ENCODE results near the gene TSEN34.
"Not testable (repeated sequence)": the region's sequence is repeated elsewhere in the genome, so short reads cannot be mapped to it uniquely, and the experiment has no call there.

The TSEN34 gene

GRCh38 chr19:54209058-54209810 is 18.1 kb downstream of the TSEN34 start:
- no peak for DNase-seq (ENCODE audit: extremely low spot score)
- CTCF ChIA-PET: interaction anchor here (1.0 kb wide), 1 partner anchor 182 kb away, joined by 3 read pairs; no protein-coding TSS in a partner anchor
- POLR2A ChIA-PET: interaction anchor here (1.1 to 5.7 kb wide), 4 partner anchors 9 to 20 kb away, joined by 3 to 30 read pairs (median 8); partner anchors contain the start of genes MBOAT7, RPS9 and TSEN34
- TF ChIP-seq, protein P1, sequence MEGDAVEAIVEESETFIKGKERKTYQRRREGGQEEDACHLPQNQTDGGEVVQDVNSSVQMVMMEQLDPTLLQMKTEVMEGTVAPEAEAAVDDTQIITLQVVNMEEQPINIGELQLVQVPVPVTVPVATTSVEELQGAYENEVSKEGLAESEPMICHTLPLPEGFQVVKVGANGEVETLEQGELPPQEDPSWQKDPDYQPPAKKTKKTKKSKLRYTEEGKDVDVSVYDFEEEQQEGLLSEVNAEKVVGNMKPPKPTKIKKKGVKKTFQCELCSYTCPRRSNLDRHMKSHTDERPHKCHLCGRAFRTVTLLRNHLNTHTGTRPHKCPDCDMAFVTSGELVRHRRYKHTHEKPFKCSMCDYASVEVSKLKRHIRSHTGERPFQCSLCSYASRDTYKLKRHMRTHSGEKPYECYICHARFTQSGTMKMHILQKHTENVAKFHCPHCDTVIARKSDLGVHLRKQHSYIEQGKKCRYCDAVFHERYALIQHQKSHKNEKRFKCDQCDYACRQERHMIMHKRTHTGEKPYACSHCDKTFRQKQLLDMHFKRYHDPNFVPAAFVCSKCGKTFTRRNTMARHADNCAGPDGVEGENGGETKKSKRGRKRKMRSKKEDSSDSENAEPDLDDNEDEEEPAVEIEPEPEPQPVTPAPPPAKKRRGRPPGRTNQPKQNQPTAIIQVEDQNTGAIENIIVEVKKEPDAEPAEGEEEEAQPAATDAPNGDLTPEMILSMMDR (IDR thresholded peaks at IDR 0.05; ENCODE audit: control extremely low read depth, extremely low read depth, low read depth, missing control alignments): no peak

DNA sequence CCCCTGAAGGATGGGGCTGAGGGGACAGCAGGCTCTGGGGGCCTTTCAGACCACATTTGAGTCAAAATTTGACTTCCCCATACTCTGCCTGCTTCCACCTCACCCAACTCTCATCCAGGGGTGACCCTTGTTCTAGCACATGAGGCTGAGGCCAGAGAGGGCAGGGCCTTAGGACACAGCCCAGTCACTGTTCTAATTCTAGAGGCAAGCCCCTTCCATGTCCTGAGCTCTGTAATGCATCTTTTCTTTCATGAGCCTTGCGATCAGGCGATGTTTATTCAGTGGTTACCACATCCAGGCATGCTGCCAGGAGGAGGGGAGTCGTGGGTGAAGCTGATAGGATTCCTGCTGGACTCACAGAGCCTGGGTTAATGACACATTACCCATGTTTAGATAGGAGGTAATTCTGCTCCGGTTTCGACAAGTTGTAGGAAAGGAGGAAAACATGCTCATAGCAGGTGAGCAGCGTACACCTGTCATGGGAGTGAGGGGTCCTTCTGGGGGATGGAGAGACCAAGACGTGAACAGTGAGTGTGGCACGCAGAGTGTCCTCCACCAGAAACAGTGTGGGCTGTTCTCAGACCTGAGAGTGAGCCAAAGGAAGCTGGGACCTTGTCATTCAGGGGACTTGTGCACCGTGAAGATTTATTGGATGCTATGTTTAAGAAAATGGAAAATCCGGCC is 18.8 kb downstream of the TSEN34 start:
- ChIA-PET POLR2A (interaction anchor here (1.1 to 5.7 kb wide), 2 partner anchors 10 to 21 kb away, joined by 3 to 30 read pairs; partner anchors contain the start of genes MBOAT7 and RPS9), CTCF (interaction anchor here (1.6 kb wide), 1 partner anchor 21 kb away, joined by 4 read pairs; no protein-coding TSS in a partner anchor)
- DNase-seq (ENCODE audit: extremely low spot score): no peak
- TF ChIP-seq, protein P1 (IDR thresholded peaks at IDR 0.05; ENCODE audit: control extremely low read depth, extremely low read depth, low read depth, missing control alignments): no peak

GRCh38 chr19:54211235-54211634 is 20.1 kb downstream of the TSEN34 start:
- TF ChIP-seq, protein P1 (IDR thresholded peaks at IDR 0.05; ENCODE audit: control extremely low read depth, extremely low read depth, low read depth, missing control alignments): no peak

GRCh38 chr19:54214217-54214616 is 23.1 kb downstream of the TSEN34 start:
- CTCF ChIA-PET: interaction anchor here (1.0 kb wide), 1 partner anchor 12 kb away, joined by 3 read pairs; no protein-coding TSS in a partner anchor
- POLR2A ChIA-PET; DNase-seq (ENCODE audit: extremely low spot score): not testable (repeated sequence)

More at GRCh38 chr19:54211235-54211634, 20.1 kb downstream of the TSEN34 start:
- DNase-seq (ENCODE audit: extremely low spot score): no peak
- CTCF ChIA-PET: interaction anchor here (1.6 to 2.0 kb wide), 2 partner anchors 20 to 55 kb away, joined by 4 to 5 read pairs; no protein-coding TSS in a partner anchor
- POLR2A ChIA-PET: interaction anchor here (0.7 to 1.3 kb wide), 2 partner anchors 10 to 73 kb away, joined by 4 to 11 read pairs; partner anchors contain the start of gene RPS9

DNA sequence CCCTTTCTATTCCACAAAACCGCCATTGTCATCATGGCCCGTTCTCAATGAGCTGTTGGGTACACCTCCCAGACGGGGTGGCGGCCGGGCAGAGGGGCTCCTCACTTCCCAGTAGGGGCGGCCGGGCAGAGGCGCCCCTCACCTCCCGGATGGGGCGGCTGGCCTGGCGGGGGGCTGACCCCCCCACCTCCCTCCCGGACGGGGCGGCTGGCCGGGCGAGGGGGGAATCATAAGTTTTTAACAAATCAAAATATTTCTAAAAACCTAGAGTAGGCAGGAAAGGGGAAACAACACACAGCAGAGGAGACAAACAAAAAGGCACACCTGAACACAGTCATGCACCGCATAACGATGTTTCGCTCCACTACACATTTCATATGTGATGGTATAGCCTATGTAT is 23.6 kb downstream of the TSEN34 start:
- POLR2A ChIA-PET; DNase-seq (ENCODE audit: extremely low spot score): not testable (repeated sequence)
- CTCF ChIA-PET: interaction anchor here (1.0 kb wide), 1 partner anchor 12 kb away, joined by 3 read pairs; no protein-coding TSS in a partner anchor

DNA sequence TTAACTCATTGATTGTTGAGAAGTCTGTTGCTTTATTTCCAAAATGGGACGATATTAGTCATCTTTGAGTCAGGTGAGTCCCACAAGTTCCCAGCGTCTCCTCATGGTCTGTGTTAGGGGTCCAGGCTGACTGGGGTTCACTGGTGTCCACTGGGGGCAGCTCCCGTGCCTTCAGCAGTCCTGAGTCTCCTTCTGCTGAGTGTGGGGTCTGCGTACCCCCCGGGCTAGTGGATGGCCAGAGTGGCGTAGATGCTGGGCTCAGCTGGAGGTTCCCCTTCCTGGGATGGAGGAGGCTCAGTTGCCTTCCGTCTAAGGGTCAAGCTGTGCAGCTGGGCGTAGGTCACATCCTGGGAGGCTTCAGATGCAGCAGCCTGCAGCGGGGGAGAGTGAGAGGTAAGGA is 25.8 kb downstream of the TSEN34 start:
- POLR2A ChIA-PET: interaction anchor here (1.0 kb wide), 1 partner anchor 11 kb away, joined by 4 read pairs; no protein-coding TSS in a partner anchor

DNA sequence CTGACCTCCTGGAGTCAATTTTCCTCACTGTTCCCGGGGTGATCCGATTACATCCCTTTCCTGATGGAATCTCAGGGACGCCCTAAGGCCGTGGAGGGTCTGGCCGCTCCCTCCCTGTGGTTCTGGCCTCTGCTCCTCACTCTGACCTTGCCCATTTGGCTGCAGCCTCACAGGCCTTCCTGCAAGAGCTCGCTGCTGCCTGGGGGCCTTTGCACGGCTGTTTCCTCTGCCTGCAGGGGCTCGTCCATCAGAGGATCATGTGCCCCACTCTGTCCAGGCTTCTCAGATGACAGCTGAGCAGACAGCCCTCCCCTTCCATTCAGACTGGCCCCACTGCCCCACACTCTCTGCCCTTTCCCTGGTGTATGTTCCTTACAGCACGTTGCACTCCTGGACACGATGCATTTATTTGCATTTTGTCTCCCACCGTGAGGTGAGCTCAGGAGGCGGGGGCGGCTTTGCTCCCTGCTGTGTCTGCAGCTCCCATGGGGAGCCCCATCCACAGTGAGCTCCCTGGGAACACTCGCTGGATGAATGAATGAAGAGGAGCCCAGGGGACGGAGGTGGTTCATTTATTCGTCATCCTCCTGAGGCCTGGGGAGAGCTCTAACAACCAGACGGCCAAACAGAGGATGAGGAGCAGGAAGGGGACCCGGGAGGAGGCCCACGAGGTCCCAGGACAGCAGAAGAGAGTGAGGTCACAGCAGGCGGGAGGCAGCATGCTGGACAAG is 26.6 kb downstream of the TSEN34 start:
- POLR2A ChIA-PET: interaction anchor here (1.0 kb wide), 1 partner anchor 12 kb away, joined by 4 read pairs; no protein-coding TSS in a partner anchor
- DNase-seq (ENCODE audit: extremely low spot score); CTCF ChIA-PET: not testable (repeated sequence)

More for the DNA sequence above, 25.8 kb downstream of the TSEN34 start:
- DNase-seq (ENCODE audit: extremely low spot score): no peak
- TF ChIP-seq, protein P1 (IDR thresholded peaks at IDR 0.05; ENCODE audit: control extremely low read depth, extremely low read depth, low read depth, missing control alignments): no peak
- CTCF ChIA-PET: no interaction called here
